H9 (cell line): Measurements from ENCODE around the gene MCU. TPM values are rescaled to one million over a fixed set of nuclear protein-coding genes. Genes with fewer than 3 reads are reported as not detected.
"Not testable (repeated sequence)": the region's sequence is repeated elsewhere in the genome, so short reads cannot be mapped to it uniquely, and the experiment has no call there.

Experiments used
- DNase-seq: peaks from one replicate; pipeline ENCODE4 v3.0.0-alpha.2; 2017
- H2AFZ ChIP-seq: one replicate; pipeline ENCODE4 v1.6.1; 2013; ENCODE audit warnings: mild to moderate bottlenecking, low read length, control low read depth, moderate library complexity
- H2AK5ac ChIP-seq: 2 replicates; pipeline ENCODE4 v1.6.1; 2013; ENCODE audit warnings: low read length, control low read depth, mixed read lengths; ENCODE audit not compliant: insufficient read length
- H2BK120ac ChIP-seq: one replicate; pipeline ENCODE4 v1.6.1; 2013; ENCODE audit warnings: low read depth, mild to moderate bottlenecking, low read length, control low read depth, inconsistent platforms; ENCODE audit not compliant: poor library complexity, severe bottlenecking
- H2BK12ac ChIP-seq: 2 replicates; pipeline ENCODE4 v1.6.1; 2013; ENCODE audit warnings: low read length, control low read depth, mixed read lengths, low read depth; ENCODE audit not compliant: insufficient read length
- H2BK15ac ChIP-seq: 2 replicates; pipeline ENCODE4 v1.6.1; 2013; ENCODE audit warnings: low read depth, low read length, control low read depth
- H2BK20ac ChIP-seq: one replicate; pipeline ENCODE4 v1.6.1; 2013; ENCODE audit warnings: low read depth, mild to moderate bottlenecking, low read length, control low read depth, inconsistent platforms; ENCODE audit not compliant: poor library complexity, severe bottlenecking
- H2BK5ac ChIP-seq: 2 replicates; pipeline ENCODE4 v1.6.1; 2013; ENCODE audit warnings: low read length, control low read depth, mixed read lengths; ENCODE audit not compliant: insufficient read length
- H3K14ac ChIP-seq: 2 replicates; pipeline ENCODE4 v1.6.1; 2013; ENCODE audit warnings: low read length, control low read depth; ENCODE audit not compliant: insufficient read depth
- H3K18ac ChIP-seq: 2 replicates; pipeline ENCODE4 v1.6.1; 2013; ENCODE audit warnings: low read depth, mild to moderate bottlenecking, mixed read lengths, low read length, control low read depth; ENCODE audit not compliant: insufficient read length
- H3K23ac ChIP-seq: 2 replicates; pipeline ENCODE4 v1.6.1; 2013; ENCODE audit warnings: low read length, control low read depth, mixed read lengths, low read depth; ENCODE audit not compliant: insufficient read length
- H3K23me2 ChIP-seq: 2 replicates; pipeline ENCODE4 v1.6.1; 2013; ENCODE audit warnings: low read depth, mild to moderate bottlenecking, mixed read lengths, low read length, control low read depth; ENCODE audit not compliant: insufficient read length, poor library complexity, severe bottlenecking
- H3K27ac ChIP-seq: 2 replicates; pipeline ENCODE4 v1.5.1; 2013; ENCODE audit warnings: low read length, control low read depth, mixed read lengths, low read depth; ENCODE audit not compliant: insufficient read length
- H3K27me3 ChIP-seq: 2 replicates; pipeline ENCODE4 v1.6.1; 2013; ENCODE audit warnings: low read length, control low read depth, inconsistent platforms; ENCODE audit not compliant: insufficient read depth
- H3K4ac ChIP-seq: 2 replicates; pipeline ENCODE4 v1.6.1; 2013; ENCODE audit warnings: low read depth, mild to moderate bottlenecking, control low read depth, inconsistent platforms, low read length, moderate library complexity
- H3K4me1 ChIP-seq: 2 replicates; pipeline ENCODE4 v1.6.1; 2013; ENCODE audit warnings: low read length, control low read depth, inconsistent platforms; ENCODE audit not compliant: insufficient read depth
- H3K4me2 ChIP-seq: 2 replicates; pipeline ENCODE4 v1.6.1; 2013; ENCODE audit warnings: low read length, control low read depth, mixed read lengths; ENCODE audit not compliant: insufficient read length, insufficient read depth
- H3K56ac ChIP-seq: 2 replicates; pipeline ENCODE4 v1.6.1; 2013; ENCODE audit warnings: low read depth, mild to moderate bottlenecking, mixed read lengths, low read length, control low read depth; ENCODE audit not compliant: insufficient read length
- H3K79me1 ChIP-seq: 2 replicates; pipeline ENCODE4 v1.6.1; 2013; ENCODE audit warnings: low read depth, mild to moderate bottlenecking, moderate library complexity, low read length, control low read depth, inconsistent platforms; ENCODE audit not compliant: insufficient read depth, poor library complexity, severe bottlenecking
- H3K79me2 ChIP-seq: 2 replicates; pipeline ENCODE4 v1.6.1; 2013; ENCODE audit warnings: low read length, control low read depth, inconsistent platforms; ENCODE audit not compliant: insufficient read depth
- H3K9ac ChIP-seq: 2 replicates; pipeline ENCODE4 v1.6.1; 2013; ENCODE audit warnings: low read length, control low read depth, mixed read lengths; ENCODE audit not compliant: insufficient read length; ENCODE audit errors: extremely low read depth
- H3K9me3 ChIP-seq: one replicate; pipeline ENCODE4 v1.6.1; 2013; ENCODE audit warnings: low read depth, low read length, inconsistent platforms; ENCODE audit not compliant: control insufficient read depth
- H3T11ph ChIP-seq: one replicate; pipeline ENCODE4 v1.6.1; 2013; ENCODE audit warnings: mild to moderate bottlenecking, low read length, control low read depth, inconsistent platforms
- H4K20me1 ChIP-seq: one replicate; pipeline ENCODE4 v1.6.1; 2013; ENCODE audit not compliant: control insufficient read depth, insufficient read length, insufficient read depth
- H4K5ac ChIP-seq: 2 replicates; pipeline ENCODE4 v1.6.1; 2013; ENCODE audit warnings: low read depth, mild to moderate bottlenecking, mixed read lengths, low read length, control low read depth; ENCODE audit not compliant: insufficient read length
- H4K8ac ChIP-seq: replicated peaks from 2 replicates; pipeline ENCODE4 v1.6.1; 2013; ENCODE audit warnings: low read length, control low read depth, mixed read lengths, low read depth; ENCODE audit not compliant: insufficient read length
- H4K91ac ChIP-seq: 2 replicates; pipeline ENCODE4 v1.6.1; 2013; ENCODE audit warnings: low read depth, mild to moderate bottlenecking, moderate library complexity, mixed read lengths, low read length, control low read depth; ENCODE audit not compliant: insufficient read length
- H3K27ac Mint-ChIP-seq, 3 experiments: 2 replicates in 2 of 3; 3 replicates in 1 of 3; pipeline ENCODE4 v1.8.0; 2020 to 2021; ENCODE audit warnings: mixed read lengths in 3 of 3, mild to moderate bottlenecking in 1 of 3, moderate library complexity in 1 of 3
- H3K27me3 Mint-ChIP-seq: 2 replicates; pipeline ENCODE4 v1.8.0; 2021; ENCODE audit warnings: low read depth, mild to moderate bottlenecking, moderate library complexity, mixed read lengths
- H3K36me3 Mint-ChIP-seq, 3 experiments: 2 replicates in 2 of 3; 3 replicates in 1 of 3; pipeline ENCODE4 v1.8.0; 2020 to 2021; ENCODE audit warnings: low read depth in 3 of 3, mixed read lengths in 3 of 3; ENCODE audit not compliant: insufficient read depth in 1 of 3
- H3K4me1 Mint-ChIP-seq, 2 experiments: 2 replicates each; pipeline ENCODE4 v1.8.0; 2020; ENCODE audit warnings: mixed read lengths in 2 of 2
- H3K4me3 Mint-ChIP-seq, 2 experiments: 2 replicates in 1 of 2; 3 replicates in 1 of 2; pipeline ENCODE4 v1.8.0; 2020 to 2021; ENCODE audit warnings: mild to moderate bottlenecking in 2 of 2, mixed read lengths in 2 of 2, moderate library complexity in 1 of 2
- H3K9me3 Mint-ChIP-seq, 2 experiments: 2 replicates in 1 of 2; 3 replicates in 1 of 2; pipeline ENCODE4 v1.8.0; 2020; ENCODE audit warnings: mild to moderate bottlenecking in 2 of 2, mixed read lengths in 2 of 2, moderate library complexity in 1 of 2
- WGBS: extraction: QIAGEN DNeasy Blood & Tissue Kit; methylation state at CpG from one replicate; pipeline ENCODE4 v1.1.7; 2013; ENCODE audit warnings: missing lambda C conversion rate, low lambda C conversion rate, mixed read lengths; ENCODE audit not compliant: insufficient read length; ENCODE audit errors: extremely low coverage; 5-methylcytosine and 5-hydroxymethylcytosine counted together
- total RNA-seq: library from RNA; stranded (reverse); gene quantifications from 2 replicates; pipeline ENCODE4 v1.2.1, GENCODE V29; 2021
- TF ChIP-seq, protein P1 (sequence below): fragments of 200-600 bp; sonication (generic); conservative IDR thresholded peaks from 3 replicates; pipeline ENCODE4 v1.8.0; 2021; ENCODE audit warnings: antibody characterized with exemption, mild to moderate bottlenecking

MCU gene
- total RNA-seq, 1 experiment from 2014 or later = 36.6 TPM

DNA sequence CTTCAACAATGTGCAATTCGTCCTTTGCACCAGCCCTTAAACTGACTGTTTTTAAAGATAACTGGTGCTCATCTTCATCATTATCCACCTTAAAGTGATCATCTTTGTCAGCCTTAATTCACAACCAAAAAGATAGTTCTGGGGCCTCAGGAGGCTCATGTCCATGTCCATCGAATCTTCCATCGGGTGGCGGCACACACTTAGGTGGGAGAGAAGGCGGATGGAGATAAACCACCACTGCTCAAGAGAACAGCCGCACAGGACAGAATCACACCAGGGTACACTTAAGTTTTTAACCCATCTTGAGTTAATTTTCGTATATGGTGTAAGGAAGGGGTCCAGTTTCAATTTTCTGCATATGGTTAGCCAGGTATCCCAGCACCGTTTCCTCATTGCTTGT lies 226.4 kb downstream of the MCU start:
- H3K9me3 ChIP-seq = no peaks in the 10 kb centered on the region
- H3K23me2 ChIP-seq = no peaks in the 10 kb centered on the region
- no peak overlapping the region for H3K18ac ChIP-seq
- H3K56ac ChIP-seq = no peak overlapping the region
- H3K79me1 ChIP-seq = no peaks in the 10 kb centered on the region
- H3K9ac ChIP-seq = no peak overlapping the region
- H4K91ac ChIP-seq = no peak overlapping the region
- H2BK15ac ChIP-seq = no peak overlapping the region
- TF ChIP-seq, protein P1, sequence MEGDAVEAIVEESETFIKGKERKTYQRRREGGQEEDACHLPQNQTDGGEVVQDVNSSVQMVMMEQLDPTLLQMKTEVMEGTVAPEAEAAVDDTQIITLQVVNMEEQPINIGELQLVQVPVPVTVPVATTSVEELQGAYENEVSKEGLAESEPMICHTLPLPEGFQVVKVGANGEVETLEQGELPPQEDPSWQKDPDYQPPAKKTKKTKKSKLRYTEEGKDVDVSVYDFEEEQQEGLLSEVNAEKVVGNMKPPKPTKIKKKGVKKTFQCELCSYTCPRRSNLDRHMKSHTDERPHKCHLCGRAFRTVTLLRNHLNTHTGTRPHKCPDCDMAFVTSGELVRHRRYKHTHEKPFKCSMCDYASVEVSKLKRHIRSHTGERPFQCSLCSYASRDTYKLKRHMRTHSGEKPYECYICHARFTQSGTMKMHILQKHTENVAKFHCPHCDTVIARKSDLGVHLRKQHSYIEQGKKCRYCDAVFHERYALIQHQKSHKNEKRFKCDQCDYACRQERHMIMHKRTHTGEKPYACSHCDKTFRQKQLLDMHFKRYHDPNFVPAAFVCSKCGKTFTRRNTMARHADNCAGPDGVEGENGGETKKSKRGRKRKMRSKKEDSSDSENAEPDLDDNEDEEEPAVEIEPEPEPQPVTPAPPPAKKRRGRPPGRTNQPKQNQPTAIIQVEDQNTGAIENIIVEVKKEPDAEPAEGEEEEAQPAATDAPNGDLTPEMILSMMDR = no peak
- no peak overlapping the region for H2BK12ac ChIP-seq
- H2BK20ac ChIP-seq = no peak overlapping the region
- no peak overlapping the region for H2AFZ ChIP-seq
- no peaks in the 10 kb centered on the region for H4K20me1 ChIP-seq
- Mint-ChIP-seq H3K36me3 (peaks cover 0 to 3% (median 0%) of the 10 kb centered on the region in 3 experiments; a peak in 3 of 7 replicates), H3K27me3 (no peaks in the 10 kb centered on the region; the same call in 1 of the 2 replicates), H3K9me3 (peaks cover 0 to 11% of the 10 kb centered on the region in 2 experiments; a peak in 4 of 5 replicates), H3K4me3 (no peak overlapping the region), H3K27ac (no peak overlapping the region), H3K4me1 (peaks cover under 1% of the 10 kb centered on the region in 2 experiments; a peak in 2 of 4 replicates)
- H3K4me1 ChIP-seq = peaks cover 1% of the 10 kb centered on the region; the same call in 1 of the 2 replicates
- H3K4ac ChIP-seq = no peak overlapping the region
- no peak overlapping the region for H4K8ac ChIP-seq
- H3K27ac ChIP-seq = no peak overlapping the region
- DNase-seq = no peak
- H2BK120ac ChIP-seq = no peak overlapping the region
- no CpG with 5 or more reads among the region's 8 CpGs for WGBS
- H2BK5ac ChIP-seq = no peak overlapping the region
- no peak overlapping the region for H2AK5ac ChIP-seq
- H3T11ph ChIP-seq = no peak overlapping the region
- H3K79me2 ChIP-seq = no peaks in the 10 kb centered on the region
- no peak overlapping the region for H3K23ac ChIP-seq
- no peaks in the 10 kb centered on the region for H3K27me3 ChIP-seq
- H3K14ac ChIP-seq = no peak overlapping the region
- no peak overlapping the region for H4K5ac ChIP-seq
- no peak overlapping the region for H3K4me2 ChIP-seq

GRCh38 chr10:72921147-72921683 lies 229.3 kb downstream of the MCU start:
- H3K79me1 ChIP-seq, H2BK5ac ChIP-seq, H3K36me3 Mint-ChIP-seq, H3K27me3 Mint-ChIP-seq, H3K4me2 ChIP-seq, H3K27ac Mint-ChIP-seq, H3K4me1 ChIP-seq, H2AFZ ChIP-seq, H3K27ac ChIP-seq, H2BK20ac ChIP-seq, H3K14ac ChIP-seq, H3K9ac ChIP-seq, H3K18ac ChIP-seq, H3K27me3 ChIP-seq, H3K4ac ChIP-seq, H3K79me2 ChIP-seq, H4K5ac ChIP-seq, H3K4me1 Mint-ChIP-seq, H3T11ph ChIP-seq, H3K56ac ChIP-seq, H2AK5ac ChIP-seq, H3K4me3 Mint-ChIP-seq, H2BK15ac ChIP-seq, H3K9me3 ChIP-seq, H4K20me1 ChIP-seq, DNase-seq, H4K8ac ChIP-seq, H4K91ac ChIP-seq, H2BK12ac ChIP-seq, H3K23ac ChIP-seq, H3K23me2 ChIP-seq, H2BK120ac ChIP-seq: not testable (repeated sequence)
- peaks cover 0 to 11% of the 10 kb centered on the region in 2 experiments; a peak in 4 of 5 replicates for H3K9me3 Mint-ChIP-seq
- WGBS = no CpG with 5 or more reads among the region's 1 CpG
